Activated CD8-positive, alpha-beta memory T cell treated with anti-CD3 and anti-CD28 coated beads, Interleukin-2, amount 50 U/mL, for 24 hours (primary cell): ENCODE results near the gene INTS2.
"Not testable (repeated sequence)": the region's sequence is repeated elsewhere in the genome, so short reads cannot be mapped to it uniquely, and the experiment has no call there.

Source experiments
- DNase-seq: peaks from one replicate; pipeline ENCODE4 v3.0.0-alpha.2; 2020; ENCODE audit errors: extremely low read depth

INTS2 gene

DNA sequence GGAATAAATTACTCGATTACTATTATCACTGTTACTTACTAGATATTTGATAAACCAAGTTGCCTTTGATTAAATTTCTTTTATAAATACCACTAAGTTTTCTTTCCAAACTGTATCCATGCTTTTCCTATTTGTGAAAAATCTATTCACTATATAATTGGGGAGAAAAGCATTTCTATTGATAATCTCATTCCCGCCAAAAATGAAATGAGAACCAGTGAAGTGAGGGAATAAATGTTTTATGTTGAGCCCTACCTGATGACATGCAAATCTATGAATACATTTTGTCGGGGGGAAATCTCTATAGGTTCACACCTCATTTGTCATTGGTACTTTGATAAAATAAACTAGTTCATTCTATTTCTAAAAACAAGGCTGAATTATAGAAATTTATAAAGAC is 80.1 kb downstream of the INTS2 start:
- DNase-seq: no peak

DNA sequence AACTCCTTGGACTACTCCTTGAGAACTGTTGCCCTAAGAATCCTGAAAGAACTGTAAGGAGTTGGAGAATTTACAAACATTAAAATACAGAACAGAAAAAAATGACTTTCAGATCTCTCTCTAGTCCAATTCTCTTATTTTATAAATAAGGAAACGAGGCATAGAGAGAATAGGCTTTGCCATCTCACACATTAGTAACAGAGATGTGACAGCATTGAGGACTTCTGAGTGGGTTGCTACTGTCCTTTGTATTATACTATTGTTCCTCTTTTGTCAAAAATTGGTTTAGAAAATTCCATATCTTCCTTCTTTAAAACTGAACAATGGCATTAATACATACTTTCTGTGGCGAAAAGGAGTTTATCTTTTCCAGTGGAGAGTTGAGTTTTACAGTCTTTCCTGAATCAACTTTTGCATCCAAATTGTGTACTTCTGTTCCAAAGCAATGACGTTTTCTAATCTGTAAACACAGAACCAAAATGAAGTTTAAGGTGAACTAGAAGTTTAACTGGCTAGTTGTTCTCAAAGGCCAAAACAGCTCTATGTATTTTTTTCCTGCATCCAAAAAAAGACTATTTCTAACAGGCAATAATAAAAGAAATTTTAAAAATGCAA is 80.9 kb downstream of the INTS2 start:
- no peak for DNase-seq

DNA sequence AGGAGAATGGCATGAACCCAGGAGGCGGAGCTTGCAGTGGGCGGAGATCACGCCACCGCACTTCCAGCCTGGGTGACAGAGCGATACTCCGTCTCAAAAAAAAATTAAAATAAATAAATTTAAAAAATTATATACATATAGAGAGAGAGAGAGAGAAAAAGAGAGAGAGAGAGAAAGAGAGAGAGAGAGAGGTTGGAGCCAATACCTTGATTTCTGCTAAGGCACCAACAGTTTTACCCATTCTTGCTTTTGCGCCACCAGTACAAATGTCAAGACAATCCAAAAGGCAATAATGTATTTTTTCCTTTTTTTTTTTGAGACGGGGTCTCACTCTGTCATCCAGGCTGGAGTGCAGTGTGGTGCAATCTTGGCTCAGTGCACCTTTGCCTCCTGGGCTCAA is 81.7 kb downstream of the INTS2 start:
- DNase-seq: no peak

DNA sequence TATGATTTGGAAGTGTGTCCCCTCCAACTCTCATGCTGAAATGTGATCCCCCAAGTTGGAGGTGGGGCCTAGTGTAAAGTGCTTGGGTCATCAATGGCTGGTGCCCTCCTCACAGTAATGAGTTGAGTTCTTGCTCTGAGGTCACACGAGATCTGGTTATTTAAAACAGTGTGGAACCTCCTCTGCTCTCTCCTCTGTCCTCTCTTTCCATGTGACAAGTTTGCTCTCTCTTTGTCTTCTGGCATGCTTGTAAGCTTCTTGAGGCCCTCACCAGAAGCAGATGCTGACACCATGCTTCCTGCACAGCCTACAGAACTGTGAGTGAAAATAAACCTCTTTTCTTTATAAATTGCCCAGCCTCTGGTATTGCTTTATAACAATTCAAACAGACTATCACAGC is 84.3 kb downstream of the INTS2 start:
- no peak for DNase-seq

DNA sequence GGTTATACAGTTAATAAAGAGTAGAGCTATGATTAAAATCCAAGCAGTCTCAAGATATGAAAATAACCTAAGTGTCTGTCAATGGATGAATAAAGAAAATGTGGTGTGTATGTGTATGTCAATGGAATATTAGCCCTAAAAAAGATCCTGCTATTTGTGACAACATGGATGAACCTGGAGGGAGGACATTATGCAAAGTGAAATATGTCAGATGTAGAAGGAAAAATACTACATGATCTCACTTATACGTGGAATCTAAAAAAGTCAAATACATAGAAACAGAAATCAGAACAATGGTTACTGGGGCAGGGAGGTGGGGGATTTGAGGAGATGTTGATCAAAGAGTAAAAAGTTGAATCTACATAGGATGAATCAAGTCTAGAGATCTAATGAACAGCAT is 84.9 kb downstream of the INTS2 start:
- DNase-seq: no peak

DNA sequence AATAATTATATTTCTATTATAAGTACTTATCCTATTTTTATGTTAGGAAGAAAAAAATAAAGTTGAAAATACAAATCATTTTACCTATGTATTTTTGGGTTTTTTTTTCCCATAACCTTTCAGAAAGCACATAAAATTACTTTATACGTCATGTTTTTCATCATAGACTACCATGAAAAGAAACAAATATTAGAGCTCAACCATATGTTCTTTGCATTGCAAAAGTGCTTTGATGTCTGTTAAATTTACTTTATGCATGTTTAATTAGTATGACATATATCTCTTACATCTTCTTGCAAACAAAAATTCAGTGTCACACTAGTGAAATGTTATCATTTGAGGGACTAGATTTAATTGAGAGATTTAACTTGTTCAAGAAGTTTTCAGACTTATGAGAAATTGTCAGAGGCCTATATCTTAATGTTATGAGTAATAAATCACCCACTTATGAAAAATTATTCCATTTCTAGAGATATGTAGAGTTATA is 88.4 kb downstream of the INTS2 start:
- no peak for DNase-seq

DNA sequence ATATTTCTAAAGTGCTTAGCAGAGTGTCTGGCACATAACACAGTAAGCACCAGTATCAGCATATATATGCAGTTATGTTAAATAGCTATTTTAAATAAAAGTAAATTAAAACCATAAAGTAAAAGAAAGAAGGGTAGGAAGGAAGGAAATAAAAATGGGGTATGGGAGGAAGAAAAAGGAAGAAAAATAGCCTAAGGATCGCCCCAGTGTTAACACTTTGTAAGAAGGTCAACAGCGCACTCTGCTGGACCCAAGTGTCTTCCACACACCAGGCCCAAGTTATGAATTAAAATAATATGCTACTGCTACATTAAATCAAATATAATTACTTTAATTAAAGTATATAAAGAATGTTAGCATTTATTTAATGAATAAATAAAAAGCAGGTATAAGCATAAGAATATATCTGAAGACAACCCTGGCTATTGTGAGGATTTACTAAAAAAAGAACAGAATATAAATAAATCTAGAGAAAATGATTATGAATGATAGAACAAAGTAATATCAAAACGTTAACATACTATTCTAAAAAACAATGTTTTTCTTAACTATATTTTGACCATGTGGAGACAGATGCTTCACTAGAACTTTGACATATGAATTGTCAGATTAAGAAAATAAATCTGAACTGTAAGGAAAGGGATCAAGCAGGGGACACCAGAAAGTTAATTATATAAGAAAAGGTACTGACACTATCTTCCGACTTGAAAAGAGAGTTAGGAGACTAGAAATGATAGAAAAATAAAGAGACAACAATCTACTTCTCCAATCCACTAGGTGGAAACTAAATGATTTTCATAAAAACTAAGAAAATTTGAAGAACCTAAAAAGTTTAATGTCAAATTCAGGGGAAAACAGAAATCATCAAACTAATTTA is 90.4 kb downstream of the INTS2 start:
- DNase-seq: peak; percentile 6

DNA sequence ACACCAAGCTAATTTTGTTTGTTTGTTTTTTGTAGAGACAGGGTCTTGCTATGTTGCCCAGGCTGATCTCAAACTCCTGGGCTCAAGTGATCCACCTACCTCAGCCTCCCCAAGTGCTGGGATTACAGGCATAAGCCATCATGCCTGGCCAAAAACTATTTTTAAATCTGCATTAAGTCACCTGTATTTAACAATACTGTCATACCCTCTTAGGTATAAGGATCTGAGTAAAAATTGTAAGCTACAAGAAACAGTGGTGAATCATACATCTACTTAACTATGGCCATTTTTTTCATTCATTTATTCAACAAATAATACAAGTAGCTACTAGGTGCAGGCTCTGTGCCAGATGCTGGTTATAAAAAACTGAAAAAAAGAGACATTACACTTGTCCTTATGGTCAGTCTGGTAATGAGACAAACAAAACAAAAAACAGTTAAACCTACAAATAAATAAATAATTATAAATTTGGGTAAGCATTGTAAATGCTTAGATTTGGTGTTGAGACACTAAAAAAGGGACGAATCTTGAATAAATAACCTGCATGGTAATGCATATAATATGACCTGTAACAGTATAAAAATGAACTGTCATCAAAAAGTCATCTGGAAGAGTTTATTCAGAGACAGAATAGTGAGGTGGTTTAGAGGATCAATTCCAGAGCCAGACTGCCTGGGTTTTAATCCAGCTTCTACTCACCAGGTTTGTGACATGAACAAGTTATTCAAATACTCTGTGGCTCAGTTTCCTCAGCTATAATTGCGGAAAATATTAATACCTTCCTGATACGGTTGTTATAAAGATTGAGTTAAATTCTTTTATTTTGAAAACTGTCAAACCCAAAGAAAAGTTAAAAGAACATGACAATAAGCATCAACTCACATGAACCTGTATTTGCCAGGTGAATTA is 91.3 kb downstream of the INTS2 start:
- no peak for DNase-seq

DNA sequence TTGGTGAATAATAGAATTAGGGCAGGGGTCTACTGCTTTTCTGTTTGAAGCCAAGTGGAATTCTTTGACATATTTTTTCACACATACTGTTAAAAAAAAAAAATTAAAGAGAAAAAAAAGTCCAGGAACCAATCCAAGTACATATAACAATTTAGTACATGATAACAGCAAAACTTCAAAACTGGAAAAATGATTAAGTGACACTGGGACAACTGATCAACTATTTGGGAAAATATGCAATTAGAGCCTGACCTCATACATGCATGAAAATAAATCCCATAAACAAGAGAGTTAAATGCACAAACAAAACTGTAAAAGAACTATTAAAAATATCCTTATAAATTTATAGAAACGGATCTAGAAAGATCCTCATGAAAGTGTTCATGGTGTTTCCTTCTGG is 92.2 kb downstream of the INTS2 start:
- DNase-seq: no peak

DNA sequence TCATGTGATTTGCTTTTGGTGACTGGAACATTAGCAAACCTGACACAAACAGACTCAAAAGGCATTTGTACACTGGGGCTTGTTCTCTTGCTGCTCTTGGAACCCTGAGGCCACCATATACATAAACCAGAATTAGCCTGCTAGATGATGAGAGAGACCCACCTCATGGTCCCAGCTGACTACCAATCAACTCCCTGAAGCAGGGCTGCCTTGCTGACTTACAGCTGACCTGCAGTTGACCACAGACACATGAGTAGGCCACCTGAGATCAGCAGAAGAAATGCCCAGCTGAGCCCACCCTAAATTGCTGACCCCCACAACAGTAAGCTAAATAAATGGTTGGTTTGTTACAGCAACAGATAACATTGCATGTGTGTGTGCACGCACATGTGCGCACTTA is 93.2 kb downstream of the INTS2 start:
- no peak for DNase-seq

DNA sequence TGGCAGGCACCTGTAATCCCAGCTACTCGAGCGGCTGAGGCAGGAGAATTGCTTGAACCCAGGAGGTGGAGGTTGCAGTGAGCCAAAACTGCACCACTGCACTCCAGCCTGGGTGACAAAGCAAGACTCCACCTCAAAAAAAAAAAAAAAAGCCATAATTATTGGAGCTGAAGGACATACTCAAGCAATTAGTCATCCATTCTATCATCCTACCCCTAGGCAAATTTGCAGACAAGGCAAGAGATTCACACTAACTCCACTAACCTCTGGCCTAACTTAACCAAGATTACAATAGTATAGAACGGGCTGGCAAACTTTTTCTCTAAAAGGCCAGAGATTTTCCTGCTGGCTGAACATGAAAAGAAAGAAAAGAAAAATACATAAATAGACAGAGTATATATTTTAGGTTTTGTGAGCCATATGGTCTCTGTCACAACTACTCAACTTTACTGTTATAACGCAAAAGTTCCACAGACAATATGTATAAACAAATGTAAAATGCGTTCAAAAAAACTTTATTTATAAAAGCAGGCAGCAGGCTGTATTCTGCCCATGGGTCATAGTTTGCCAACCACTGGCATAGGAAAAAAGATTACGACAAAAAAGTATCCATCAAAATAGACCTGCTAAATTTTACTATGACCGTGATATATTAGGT is 94.1 kb downstream of the INTS2 start:
- DNase-seq: no peak

DNA sequence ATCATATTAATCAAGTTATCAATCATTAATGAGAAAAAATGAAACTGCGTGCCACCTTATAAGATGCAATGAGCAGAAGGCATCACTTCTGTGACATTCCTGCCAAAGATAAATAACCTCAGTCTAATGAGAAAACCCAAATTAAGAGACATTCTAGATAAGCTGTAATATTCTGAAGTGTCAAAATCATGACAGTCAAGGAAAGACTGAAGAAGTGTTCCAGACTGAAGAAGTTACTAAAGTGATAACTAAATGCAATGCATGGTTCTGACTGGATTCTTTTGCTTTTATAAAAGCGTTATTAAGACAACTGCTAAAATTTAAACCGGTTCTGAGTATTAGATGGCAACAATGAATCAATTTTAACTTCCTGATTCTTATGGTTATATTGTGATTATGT is 95.3 kb downstream of the INTS2 start:
- DNase-seq: no peak

DNA sequence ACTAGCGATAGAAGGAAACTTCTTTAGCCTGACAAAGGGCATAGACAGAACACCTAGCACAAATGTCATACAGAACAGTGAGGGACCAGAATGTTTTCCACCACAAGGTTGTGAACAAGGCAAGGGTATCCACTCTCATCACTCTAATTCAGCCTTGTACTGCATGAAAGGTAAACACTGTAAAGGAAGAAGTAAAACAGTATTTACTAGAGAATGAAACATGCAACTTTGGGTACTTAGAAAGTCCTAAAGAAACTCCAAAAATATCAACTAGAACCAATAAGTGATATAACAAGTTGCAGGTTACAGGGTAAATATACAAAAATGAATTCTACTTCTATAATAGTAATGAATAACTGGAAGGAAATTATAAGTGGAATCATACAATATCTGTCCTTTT is 96.7 kb downstream of the INTS2 start:
- DNase-seq: no peak

DNA sequence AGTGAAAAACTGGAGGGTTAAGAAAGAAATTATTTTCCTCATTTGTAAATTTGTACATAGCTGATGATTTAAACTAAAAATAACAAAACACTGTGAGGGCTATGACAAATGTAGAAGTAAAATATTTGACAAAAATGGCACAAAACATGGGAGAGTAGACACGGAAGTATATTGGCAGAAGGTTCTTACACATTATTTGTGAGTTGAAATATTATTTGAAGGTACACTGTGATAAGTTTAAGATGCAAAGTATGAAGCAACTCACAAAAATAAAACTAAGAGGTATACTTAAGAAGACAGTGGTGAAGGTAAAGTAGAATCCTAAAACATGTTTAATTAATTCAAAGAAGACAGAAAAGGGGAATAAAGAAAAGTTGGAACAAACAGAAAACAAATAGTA is 99.1 kb downstream of the INTS2 start:
- DNase-seq: no peak

DNA sequence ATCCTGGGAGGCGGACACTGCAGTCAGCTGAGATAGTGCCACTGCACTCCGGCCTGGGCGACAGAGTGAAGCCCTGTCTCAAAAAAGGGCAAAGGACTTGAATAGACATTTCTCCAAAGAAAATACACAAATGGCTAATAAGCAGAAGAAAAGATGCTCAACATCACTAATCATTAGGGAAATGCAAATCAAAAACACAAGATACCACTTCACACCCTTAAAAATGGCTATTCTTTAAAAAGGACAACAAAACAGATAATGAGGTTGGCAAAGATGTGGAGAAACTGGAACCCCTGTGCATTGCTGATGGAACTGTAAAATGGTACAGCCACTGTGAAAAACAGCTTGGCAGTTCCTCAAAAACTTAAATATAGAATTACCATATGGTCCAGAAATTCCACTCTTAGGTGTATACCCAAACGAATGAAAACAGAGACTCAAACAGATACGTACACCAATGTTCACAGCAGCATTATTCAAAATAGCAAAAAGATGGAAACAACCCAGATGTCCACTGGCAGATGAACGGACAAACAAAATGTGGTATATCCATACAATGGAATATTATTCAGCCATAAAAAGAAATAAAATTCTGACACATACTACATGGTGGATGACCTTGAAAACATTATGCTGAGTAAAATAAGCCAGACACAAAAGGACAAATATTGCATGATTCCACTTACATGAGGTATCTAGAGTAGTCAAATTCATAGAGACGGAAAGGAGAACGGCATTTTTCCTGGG is 100.0 kb downstream of the INTS2 start:
- no peak for DNase-seq

DNA sequence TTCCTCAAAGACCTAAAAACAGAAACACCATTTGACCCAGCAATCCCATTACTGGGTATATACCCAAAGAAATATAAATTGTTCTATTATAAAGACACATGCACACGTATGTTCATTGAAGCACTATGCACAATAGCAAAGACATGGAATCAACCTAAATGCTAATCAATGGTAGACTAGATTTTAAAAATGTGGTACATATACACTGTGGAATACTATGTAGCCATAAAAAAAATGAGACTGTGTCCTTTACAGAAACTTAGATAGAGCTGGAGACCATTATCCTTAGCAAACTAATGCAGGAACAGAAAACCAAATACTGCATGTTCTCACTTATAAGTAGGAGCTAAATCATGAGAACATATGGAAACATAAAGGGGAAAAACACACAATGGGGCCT is 100.9 kb downstream of the INTS2 start:
- not testable (repeated sequence) for DNase-seq

DNA sequence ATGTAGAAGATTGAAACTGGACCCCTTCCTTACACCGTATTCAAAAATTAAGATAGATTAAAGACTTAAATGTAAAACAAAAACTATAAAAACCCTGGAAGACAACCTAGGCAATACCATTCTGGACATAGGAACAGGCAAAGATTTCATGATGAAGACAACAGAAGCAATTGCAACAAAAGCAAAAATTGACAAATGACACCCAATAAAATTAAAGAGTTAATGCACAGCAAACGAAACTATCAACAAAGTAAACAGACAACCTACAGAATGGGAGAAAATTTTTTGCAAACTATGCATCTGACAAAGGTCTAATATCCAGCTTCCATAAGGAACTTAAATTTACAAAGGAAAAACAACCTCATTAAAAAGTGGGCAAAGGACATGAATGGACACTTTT is 101.6 kb downstream of the INTS2 start:
- not testable (repeated sequence) for DNase-seq

DNA sequence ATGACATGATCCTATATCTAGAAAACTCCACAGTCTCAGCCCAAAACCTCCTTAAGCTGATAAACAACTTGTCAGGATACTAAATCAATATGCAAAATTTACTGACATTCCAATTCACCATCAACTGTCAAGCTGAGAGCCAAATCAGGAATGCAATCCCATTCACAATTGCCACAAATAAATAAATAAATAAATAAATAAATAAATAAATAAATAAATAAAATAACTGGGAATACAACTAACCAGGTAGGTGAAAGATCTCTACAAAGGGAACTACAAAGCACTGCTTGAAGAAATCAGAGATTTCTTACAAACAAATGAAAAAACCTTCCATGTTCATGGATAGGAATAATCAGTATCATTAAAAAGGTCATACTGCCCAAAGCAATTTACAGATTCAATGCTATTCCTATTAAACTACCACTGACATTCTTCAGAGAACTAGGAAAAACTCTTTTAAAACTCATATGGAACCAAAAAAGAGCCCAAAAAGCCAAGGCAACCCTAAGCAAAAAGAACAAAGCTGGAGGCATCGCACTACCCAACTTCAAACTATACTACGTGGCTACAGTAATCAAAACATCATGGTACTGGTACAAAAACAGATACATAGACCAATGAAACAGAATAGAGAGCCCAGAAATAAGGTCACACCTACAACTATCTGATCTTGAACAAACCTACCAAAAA is 102.2 kb downstream of the INTS2 start:
- DNase-seq: no peak

DNA sequence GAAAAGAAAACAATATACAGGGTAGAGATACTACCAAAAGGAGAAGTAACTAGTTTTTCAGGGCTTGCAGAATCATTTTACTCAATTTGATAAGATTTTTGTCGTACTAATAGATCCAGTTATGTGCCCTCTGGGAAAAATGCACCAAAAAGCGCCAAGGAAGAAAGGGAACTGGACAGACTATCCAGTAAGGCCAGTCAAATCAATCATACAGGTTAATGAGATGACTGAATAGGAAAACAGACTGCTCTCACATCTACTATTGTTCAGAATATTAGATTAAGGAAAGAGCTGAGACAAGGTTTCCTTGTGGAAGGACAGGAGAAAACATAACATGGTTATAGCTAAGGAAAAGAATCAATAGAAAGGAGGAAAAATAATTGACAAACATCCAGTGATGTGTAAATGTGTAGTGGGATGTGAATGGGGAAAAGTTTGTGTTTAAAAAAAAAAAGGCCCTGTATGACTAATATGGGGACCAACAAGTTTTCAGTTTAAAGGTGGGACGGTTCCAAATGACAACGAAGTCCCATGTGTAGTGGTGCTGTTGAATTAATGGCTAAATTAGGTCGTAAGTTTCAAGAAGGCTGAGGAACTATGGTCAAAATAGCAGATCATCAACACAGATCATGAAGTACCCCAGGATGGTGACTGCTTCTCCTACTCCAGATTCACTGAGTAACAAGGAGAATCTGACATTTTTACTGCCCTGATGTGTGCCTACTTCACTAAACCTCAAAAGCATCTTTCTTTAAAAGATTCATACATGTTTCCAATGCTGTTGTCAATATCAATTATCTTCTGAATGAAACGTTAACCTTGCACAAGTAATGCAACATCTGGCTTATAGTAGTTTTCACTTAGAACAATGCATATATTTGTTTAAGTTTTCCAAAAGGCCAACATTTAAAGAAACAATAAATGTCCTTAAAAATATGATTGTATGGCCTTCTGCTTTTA is 105.2 kb downstream of the INTS2 start:
- no peak for DNase-seq
